Spinal cord (tissue), 10 donors: Measurements from ENCODE around the gene APBA2. TPM values are rescaled to one million over a fixed set of nuclear protein-coding genes. Genes with fewer than 3 reads are reported as not detected.
A peak's percentile ranks its signal among the peaks of the same experiment; 100 is the strongest.

ENCODE experiments used
- DNase-seq, 6 donors: peaks; one replicate each; pipeline versions ENCODE4 v3.0.0 to v3.0.0-alpha.2; 2013 to 2015; ENCODE audit warnings: low spot score in 6 of 6, low read depth in 4 of 6
- H3K27ac ChIP-seq: one replicate; pipeline ENCODE4 v1.5.1; 2013; ENCODE audit warnings: low read depth, low read length, control low read depth
- H3K27me3 ChIP-seq: one replicate; pipeline ENCODE4 v1.6.1; 2013; ENCODE audit warnings: low read length; ENCODE audit not compliant: control insufficient read depth, insufficient read depth
- H3K36me3 ChIP-seq: one replicate; pipeline ENCODE4 v1.6.1; 2013; ENCODE audit warnings: low read length; ENCODE audit not compliant: control insufficient read depth, insufficient read depth
- H3K4me1 ChIP-seq: one replicate; pipeline ENCODE4 v1.6.1; 2013; ENCODE audit warnings: low read length; ENCODE audit not compliant: control insufficient read depth, insufficient read depth
- H3K4me3 ChIP-seq: one replicate; pipeline ENCODE4 v1.5.1; 2013; ENCODE audit warnings: low read depth, low read length, control low read depth
- H3K9me3 ChIP-seq: one replicate; pipeline ENCODE4 v1.6.1; 2013; ENCODE audit warnings: low read length; ENCODE audit not compliant: control insufficient read depth, insufficient read depth
- WGBS: methylation state at CpG from one replicate; pipeline ENCODE4 v1.1.5; 2013; ENCODE audit warnings: missing lambda C conversion rate; ENCODE audit not compliant: insufficient coverage; 5-methylcytosine and 5-hydroxymethylcytosine counted together
- polyA plus RNA-seq, 2 donors: library from polyadenylated mRNA; unstranded; fragments of 120-200 nt; gene quantifications; one replicate each; pipeline ENCODE4 v1.2.1, GENCODE V29; 2013; ENCODE audit not compliant: insufficient read length in 2 of 2
- total RNA-seq, 2 donors: library from RNA; depleted of rRNA in 1 of 2; stranded (reverse); fragments of 120-200 nt in 1 of 2; fragments of >200 nt in 1 of 2; gene quantifications; one replicate each; pipeline versions ENCODE4 v1.2.3 to v1.2.4, GENCODE V29; 2013 to 2014
- donor health status: healthy.

The APBA2 gene
- total and polyA plus RNA-seq, 4 donors, result 46.2 to 111 (median 89.9) TPM

DNA sequence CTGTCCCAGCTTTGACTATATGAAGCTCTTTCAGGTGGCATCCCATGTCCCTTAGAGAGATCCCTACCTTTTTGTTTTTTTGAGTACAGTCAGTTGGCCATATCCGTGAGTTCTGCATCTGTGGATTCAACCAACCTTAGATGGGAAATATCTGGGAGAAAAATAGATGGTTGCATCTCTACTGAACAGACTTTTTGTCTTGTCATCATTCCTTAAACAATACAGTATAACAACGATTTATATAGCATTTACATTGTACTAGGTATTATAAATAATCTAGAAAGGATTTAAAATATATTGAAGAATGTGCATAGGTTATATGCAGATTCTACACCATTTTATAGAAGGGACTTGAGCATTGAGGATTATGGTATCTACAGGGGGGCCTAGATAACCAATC is 65.1 kb downstream of the APBA2 start:
- no peaks in the 10 kb centered on the region for H3K27me3 ChIP-seq
- no peak overlapping the region for H3K27ac ChIP-seq
- DNase-seq, result no peak
- no CpG with 5 or more reads among the region's 2 CpGs for WGBS
- H3K4me3 ChIP-seq, result no peak overlapping the region
- no peaks in the 10 kb centered on the region for H3K9me3 ChIP-seq
- H3K4me1 ChIP-seq, result peaks cover 31% of the 10 kb centered on the region
- H3K36me3 ChIP-seq, result no peaks in the 10 kb centered on the region

DNA sequence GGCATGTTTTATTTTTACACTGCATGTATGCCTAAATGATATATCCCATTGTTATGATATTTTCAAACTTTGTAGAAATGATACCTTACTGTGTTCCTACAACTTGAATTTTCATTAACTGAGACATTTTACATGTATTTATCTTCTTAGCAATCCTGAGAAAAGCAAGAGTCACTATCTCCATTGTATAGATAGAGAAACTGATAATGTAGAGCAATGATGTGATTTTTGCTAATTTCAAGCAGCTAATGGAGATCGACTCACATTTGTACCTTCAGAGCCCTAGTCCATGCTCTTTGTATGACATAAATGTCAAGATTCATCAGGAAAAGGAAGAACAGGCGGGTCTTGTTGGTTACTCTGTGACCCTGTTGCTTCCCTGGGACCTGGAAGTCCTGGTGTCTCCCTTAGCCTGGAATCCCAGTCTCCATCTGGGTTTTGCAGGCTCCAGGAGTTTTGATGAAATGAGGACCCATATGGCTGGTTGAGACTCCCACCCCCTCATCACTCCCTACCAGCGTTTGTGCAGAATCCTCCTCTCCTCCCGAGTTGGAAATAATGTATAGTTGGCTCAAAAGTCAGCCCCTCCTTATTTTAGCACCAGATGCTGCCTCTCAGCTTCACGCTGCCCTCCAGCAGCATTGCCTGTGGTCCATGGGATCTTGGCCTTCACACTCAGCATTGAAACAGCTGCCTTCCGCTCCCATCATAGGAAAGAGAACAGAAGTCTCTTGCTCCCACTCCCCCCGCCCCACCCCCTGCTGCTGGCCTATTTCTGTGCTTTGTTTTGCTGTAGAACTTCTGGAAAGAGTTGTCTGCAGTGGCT is 67.1 kb downstream of the APBA2 start:
- no peak overlapping the region for H3K4me3 ChIP-seq
- no peaks in the 10 kb centered on the region for H3K27me3 ChIP-seq
- DNase-seq, result peak in 2 of 6 donors; percentile 32 to 71
- peaks cover 32% of the 10 kb centered on the region for H3K4me1 ChIP-seq
- WGBS, result 66% methylated on average over 5 of the region's 7 CpGs
- H3K27ac ChIP-seq, result no peak overlapping the region
- peaks cover 3% of the 10 kb centered on the region for H3K36me3 ChIP-seq
- H3K9me3 ChIP-seq, result no peaks in the 10 kb centered on the region

DNA sequence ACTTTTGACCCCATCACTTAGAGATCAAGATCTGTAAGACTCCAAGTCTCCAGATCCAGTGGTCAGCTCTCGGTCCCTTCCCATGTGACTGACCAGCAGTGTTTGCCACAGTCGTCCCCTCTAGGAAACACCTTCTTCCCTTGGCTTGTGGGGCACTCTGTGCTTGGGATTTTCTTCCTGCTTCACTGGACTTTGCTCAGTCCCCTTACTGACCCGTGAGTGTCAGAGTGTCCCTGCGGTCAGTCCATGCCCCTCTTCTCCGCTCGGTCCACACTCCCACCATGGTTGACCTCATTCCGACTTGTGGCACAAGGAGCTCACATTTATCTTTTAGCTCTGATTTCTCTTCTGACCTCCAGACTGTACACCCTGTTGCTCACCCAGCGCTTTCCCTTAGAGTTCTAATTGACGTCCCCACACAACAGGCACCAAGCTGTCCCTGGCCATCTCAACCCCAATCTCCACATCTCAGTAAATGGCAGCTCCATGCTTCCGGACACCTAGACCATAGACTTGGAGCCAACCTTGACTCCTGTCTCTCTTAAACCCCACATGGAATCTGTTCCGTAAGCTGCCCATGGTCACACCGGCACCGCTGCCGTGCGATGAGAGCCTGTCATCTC is 67.9 kb downstream of the APBA2 start:
- Histone ChIP-seq H3K27me3 (no peaks in the 10 kb centered on the region), H3K4me3 (no peak overlapping the region), H3K9me3 (no peaks in the 10 kb centered on the region), H3K36me3 (peaks cover 3% of the 10 kb centered on the region), H3K4me1 (peaks cover 29% of the 10 kb centered on the region), H3K27ac (no peak overlapping the region)
- no peak for DNase-seq
- WGBS, result 95% methylated on average over 15 of the region's 15 CpGs

DNA sequence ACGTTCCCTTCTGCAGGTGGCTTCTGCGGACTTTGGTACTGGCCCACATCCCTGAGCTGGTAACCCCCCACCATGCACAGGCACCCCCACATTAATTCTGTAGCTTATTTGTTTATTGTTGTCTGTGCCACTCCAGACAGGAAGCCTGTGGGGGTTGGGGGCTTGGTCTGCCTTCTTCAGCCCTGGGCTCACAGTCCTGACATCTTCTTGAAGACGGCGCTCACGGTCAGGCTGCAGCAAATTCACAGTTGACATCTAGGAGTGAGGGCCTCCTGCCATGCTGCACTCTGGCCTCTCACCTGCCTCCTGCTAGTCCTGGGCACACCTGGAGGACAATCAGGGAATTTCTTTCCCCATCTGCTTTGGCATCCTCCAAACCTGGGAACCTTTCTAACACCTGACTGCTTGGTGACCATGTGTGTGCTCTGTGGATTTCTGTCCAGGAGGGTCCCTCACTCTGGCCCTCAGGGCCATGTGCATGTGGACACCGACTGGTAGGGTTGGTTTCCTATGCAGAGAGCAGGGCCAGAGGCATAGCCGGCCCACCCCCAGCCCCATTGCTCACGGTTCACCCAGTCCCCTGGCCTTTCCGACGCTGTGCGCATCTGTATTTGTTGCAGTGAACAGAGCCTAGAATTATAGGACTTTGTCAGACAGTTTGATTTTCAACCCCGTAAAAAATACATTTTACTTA is 68.8 kb downstream of the APBA2 start:
- no peak for DNase-seq
- Histone ChIP-seq H3K27ac (no peak overlapping the region), H3K4me1 (peaks cover 22% of the 10 kb centered on the region), H3K4me3 (no peak overlapping the region), H3K9me3 (no peaks in the 10 kb centered on the region), H3K36me3 (peaks cover 3% of the 10 kb centered on the region), H3K27me3 (no peaks in the 10 kb centered on the region)
- WGBS, result 76% methylated on average over 4 of the region's 12 CpGs

DNA sequence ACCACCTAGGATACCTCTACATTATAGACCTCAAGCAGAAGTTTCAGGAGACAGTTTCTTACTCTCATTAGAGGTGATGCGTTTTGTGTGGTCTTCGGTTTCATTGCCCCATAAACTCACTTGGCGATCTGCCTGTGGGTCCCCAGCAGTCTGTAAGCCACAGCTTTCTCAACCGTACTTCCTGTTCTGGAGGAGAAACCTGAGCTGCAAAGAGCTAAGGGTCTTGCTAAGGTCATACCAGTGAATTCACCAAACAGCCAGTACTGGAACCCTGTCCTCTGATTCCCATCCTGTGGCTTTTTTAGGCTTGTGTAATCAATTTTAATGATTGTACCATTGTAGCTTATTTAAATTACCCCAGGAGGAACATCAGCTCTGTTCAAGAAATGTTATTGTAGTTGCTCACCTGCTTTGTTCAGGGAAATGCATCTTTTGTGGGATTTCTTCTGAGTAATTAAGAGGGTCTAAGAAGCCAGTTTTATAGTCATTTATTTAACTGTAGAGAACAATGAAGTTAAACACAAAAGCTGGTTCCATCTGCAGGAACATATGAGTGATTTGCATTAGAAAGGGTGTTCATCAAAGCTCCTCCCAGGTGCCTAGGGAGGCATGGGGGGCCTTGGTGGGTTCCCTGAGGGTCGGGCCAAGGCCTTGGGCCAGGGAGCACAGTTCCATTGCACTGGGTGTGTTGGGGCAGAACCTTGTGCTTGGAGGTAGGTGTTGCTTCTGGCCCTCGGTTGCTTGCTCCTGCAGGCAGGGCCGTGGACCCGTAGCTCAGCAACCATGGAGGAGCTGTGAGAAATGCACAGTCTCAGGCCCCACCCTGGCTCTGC is 69.6 kb downstream of the APBA2 start:
- peaks cover 22% of the 10 kb centered on the region for H3K4me1 ChIP-seq
- H3K36me3 ChIP-seq, result peaks cover 3% of the 10 kb centered on the region
- H3K9me3 ChIP-seq, result no peaks in the 10 kb centered on the region
- no peaks in the 10 kb centered on the region for H3K27me3 ChIP-seq
- whole genome bisulfite sequencing, result 33% methylated on average over 8 of the region's 8 CpGs
- DNase-seq, result peak in 2 of 6 donors; percentile 27 to 68
- no peak overlapping the region for H3K4me3 ChIP-seq
- H3K27ac ChIP-seq, result no peak overlapping the region

DNA sequence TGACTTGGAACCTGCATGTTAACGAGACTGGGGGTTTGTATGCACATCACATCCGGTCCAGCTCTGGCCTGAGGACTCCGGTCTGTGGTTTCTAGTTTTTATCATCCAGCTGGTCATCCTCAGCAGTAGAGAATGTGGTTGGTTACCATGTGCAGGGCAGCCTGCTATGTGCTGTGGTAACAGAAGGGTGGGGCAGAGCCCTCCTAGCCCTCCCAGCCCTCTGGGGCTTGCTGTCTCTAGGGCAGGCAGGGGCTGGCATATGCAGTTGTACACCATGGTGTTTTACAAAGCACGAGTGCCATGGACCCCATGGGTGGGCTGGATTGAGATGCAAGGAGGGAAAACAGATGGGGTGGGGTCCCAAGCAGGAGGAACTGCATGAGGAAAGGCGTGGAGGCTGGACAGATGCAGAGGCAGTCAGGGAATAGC is 70.2 kb downstream of the APBA2 start:
- Histone ChIP-seq H3K4me1 (peaks cover 22% of the 10 kb centered on the region), H3K27me3 (no peaks in the 10 kb centered on the region), H3K36me3 (peaks cover 3% of the 10 kb centered on the region), H3K4me3 (no peak overlapping the region), H3K27ac (no peak overlapping the region), H3K9me3 (no peaks in the 10 kb centered on the region)
- peak in 1 of 6 donors; percentile 53 for DNase-seq
- 43% methylated on average over 5 of the region's 5 CpGs for WGBS

DNA sequence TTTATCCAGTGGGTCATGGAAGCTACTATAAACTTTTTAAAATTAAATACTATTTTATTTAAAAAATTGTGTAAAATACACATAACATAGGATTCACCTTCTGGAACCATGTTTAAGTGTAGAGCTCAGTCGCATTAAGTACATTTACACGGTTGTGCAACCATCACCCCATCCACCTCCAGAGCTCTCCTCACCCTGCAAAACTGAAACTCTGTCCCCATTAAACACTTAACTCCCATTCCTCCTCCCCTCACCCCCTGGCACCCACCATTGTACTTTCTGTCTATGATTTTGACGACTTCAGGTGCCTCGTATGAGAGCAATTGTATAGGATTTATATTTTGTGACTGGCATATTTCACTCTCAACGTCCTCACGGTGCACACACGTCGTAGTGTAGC is 70.7 kb downstream of the APBA2 start:
- Histone ChIP-seq H3K27me3 (no peaks in the 10 kb centered on the region), H3K4me1 (peaks cover 22% of the 10 kb centered on the region), H3K9me3 (no peaks in the 10 kb centered on the region), H3K36me3 (peaks cover 6% of the 10 kb centered on the region), H3K27ac (no peak overlapping the region), H3K4me3 (no peak overlapping the region)
- DNase-seq, result no peak
- WGBS, result 96% methylated on average over 7 of the region's 8 CpGs

DNA sequence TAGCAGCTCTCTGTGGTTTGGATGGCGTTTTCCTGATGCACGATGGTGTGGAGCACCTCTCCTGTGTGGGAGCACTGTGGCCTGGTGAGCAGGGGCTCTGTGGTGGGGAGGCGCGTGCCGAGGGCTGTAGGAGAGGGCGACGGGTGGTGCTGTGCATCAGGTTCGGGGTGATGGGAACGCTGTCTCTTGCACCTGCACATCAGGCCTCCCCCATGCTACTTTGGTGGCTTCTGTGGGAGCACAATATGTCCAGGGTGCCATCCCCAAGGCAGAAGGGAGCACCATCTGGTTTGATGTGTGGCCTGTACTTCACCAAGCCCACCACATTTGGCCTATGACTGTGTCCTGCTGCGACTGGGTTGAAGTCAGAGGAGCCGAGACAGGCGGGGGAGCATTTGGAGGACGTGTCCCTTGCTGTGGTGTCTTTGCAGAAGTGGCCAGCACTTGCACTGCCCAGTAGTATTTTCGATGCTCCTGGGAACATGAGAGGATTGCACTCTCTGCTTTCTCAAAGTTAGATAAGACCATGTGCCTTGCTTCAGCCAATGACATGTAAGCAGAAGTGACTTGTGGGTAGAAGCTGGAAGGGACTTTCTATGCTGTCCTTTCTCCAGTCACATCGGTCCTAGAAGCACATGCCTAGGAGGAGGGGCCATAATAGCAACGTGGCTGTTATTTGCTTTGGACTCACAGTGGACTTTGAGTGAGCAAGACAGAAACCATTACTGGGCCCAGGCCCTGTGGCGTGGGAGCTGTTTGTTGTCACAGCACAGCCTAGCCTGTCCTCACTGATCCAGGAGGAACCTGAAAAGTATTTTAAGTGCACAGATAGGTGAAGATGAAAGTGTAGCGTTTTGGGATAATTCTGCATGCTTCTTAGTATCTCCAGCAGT is 72.1 kb downstream of the APBA2 start:
- Histone ChIP-seq H3K4me3 (no peak overlapping the region), H3K27ac (no peak overlapping the region), H3K9me3 (no peaks in the 10 kb centered on the region), H3K4me1 (peaks cover 22% of the 10 kb centered on the region), H3K27me3 (no peaks in the 10 kb centered on the region), H3K36me3 (peaks cover 7% of the 10 kb centered on the region)
- no peak for DNase-seq
- 94% methylated on average over 15 of the region's 18 CpGs for WGBS
